OCI-M2 (cell line): Measurements from ENCODE around the gene C2CD4D.

ENCODE experiments used
- DNase-seq: peaks from one replicate; lab custom pipeline; 2025; ENCODE audit not compliant: unreplicated experiment; lab: John Stamatoyannopoulos, UW

Gene C2CD4D

DNA sequence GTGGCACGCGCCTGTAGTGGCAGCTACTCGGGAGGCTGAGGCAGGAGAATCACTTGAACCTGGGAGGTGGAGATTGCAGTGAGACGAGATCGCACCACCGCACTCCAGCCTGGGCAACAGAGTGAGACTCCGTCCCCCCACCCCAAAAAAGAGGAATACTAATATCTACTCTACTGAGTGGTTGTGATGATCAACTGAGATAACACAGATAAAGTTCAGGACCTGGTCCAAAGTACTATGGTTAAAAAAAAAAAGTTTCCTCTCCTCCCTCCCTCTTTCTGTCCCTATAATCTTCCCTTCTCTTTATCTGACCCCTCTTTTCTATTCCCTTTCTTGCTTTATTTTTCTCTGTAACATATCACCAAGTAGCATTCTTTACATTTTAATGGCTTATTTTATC lies 4.0 kb downstream of the C2CD4D start:
- no peak for DNase-seq

DNA sequence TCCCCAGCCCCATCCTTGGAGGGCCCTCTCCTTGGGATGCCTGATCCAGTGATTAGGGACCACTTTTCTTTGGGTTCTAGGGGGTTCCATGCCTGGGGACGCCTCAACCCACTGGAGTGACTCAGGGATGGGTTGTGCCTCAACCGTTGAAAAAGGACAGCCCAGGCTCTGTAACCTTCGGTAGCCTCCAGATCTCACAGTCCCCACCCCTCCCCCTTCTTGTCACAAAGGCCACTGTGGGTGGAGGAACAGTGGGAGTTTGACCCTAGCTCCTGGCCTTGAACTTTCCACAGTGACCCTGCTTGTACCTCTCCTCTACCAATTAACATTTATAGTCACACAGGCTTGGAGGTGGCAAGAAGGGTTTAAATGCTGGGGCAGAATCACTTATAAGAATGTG lies 5.4 kb downstream of the C2CD4D start:
- DNase-seq: no peak

DNA sequence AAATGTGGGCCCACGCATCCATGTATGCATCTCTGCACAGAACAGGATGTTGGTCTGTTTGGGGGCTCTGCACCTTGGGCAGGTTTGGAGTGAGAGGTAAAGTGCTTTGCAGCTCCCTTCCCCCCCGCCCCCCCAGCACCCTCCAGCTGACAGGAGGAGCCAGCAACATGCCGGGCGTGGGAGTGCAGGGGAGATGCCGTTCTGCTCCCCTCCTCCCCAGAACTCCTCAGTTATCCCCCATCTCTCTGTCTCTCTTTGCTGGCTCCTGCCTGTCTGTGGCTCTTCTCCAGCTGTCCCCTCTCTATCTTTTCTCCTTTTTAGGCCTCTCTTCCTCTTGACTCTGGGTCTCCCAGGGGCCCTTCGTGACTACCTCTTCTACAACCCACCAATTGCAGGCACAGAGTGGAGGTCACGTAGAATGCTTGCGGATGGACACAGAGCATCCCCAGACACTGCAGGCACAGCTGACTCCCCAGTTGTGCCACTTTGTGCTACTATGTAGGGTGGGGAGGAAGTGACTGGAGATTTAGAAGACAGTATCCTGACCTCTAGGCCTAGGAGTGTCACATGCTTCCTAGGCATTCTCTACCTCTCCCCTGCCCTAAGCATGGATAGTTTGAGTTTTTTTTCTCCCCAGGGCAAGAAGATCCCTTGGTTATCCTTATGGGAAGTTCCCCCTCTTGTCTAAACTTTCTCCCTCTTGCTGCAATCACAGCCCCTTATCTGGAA lies 6.3 kb downstream of the C2CD4D start:
- no peak for DNase-seq

DNA sequence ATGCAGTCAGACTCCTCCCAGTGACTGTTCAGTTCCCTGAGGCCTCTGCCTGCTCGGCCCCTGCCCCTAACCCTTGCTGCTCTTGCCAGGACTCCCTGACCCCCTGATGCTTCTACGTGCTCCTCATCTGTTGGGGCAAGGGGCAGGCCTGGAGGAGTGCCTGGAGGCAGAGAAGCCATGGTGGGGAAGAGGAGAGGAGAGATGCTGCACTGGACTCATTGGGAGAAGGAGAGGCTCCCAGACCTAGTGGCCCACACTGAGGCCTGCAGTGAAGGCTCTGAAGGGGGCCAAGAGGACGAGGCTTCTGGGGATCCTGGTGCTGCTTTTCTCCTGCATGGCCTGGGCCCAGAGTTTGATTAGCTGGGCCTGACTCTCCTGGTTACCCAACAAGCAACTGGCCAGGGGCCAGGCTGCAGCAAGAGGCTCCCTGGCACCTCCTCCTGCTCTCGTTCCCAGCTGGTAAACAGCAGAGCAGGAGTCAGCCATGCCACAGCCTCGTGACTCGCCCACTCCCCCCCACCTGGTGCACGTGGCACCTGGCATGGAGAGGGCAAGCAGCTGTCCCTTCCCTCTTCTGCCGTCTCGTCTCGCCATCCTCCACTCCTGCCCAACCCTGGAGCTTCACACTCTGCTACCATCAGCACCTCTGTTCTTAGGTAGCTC lies 7.2 kb downstream of the C2CD4D start:
- no peak for DNase-seq

DNA sequence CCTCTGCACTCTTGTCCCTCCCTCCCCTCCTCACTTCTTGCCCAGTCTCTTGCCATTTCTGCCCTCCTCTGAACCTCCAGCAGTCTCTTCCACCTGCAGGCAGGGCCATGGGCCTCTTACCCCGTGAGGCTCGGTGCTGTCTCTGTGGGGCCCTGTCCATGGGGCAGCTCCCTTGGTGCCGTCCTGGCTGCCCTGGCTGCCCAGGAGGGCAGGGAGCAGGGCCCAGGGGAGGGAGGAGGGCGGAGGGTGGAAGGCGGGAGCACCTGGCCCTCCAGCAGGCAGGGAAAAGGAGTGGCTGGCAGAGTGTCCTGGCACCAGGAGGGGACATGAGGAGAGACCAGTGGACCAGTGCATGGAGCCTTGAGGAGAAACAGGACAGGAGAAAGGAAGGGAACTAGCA lies 8.0 kb downstream of the C2CD4D start, which contains the start of gene RORC:
RORC (minus strand) TSS at position 198 of the 400 bp plus-strand sequence; CDS start at position 160, 38 bp downstream.
- no peak for DNase-seq

DNA sequence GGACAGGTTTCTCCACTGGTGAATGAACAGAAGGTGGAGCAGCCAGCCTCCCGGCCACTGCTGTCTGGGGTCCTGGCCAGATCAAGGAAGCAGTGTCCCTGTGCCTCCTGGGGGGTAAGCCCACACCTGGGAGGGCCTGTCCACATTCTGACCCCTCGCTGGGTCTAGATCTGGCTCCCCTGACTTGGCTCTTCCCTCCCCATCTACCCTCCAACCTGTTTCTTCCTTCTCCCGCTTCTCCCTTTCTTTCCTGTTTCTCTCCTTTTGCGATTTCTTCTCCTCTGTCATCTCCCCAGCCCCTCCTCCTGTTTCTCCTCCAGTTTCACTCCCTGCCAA lies 8.4 kb downstream of the C2CD4D start:
- DNase-seq: no peak

DNA sequence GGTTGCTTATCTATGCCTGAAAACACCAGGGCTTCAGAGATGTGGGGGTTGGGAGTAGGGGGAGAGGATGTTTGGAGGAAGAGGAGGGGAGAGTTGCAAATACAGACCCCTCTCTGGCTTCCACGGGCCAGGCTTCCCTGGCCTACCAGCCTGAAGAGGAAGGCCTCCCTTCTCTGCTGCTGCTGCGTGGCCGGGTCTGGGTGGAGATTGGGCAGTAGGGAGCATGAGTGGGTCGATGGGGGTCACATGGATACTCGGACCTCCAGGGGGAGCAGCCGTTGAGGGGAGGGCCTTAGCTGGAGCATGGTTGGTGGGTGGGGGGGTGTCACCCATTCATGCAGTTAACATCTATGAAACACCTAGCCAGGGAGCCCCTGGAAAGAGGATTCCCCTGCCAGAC lies 9.6 kb downstream of the C2CD4D start:
- DNase-seq: no peak

DNA sequence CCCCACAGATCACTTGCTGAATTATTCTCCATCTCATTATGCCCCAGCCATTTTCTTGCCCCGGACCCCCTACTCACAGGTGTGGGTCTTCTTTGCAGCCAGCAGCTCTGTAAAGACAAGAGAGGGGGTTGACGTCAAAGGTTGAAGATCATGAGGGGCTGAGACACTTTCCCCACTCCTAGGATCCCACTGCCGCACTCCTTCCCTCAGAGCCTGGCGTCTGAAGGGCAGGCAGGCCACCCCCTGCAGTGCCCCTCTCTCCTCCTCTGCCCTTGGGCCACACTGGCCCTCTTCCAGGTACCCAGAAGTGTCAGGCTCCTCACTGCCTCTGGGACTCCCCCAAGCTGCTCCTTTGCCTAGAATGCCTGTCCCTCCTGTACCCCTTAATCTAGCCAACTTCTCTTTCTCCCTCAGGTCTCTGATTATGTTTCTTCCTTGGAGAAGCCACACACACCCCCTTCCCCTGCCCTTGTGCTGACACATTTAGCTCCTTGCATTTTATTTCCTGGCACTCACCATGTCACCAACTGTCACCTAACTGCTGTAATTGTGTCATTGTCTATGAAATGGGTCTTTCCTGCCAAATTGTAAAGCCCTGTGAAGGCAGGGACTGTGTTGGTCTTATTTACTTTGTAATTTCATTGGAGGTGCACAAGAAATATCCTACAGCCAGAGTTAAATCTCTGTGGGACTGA lies 10.1 kb downstream of the C2CD4D start:
- DNase-seq: no peak

DNA sequence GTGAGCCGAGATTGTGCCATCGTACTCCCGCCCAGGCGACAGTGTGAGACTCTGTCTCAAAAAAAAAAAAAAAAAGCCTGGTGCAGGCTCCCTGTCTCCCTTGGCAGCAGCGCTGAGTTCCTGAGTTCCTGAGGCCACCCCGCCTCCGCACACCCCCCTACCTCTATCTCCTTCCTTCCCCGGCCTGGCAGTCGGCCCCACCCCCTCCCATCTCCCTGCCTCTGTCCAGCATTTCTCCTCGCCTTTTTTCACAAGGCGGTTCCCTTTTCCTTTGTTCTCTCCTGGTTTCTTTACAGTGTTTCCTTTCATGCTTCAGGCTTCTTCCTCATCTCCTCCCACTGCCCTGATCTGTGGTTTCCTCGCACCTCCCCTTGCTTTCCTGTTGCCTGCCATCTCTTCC lies 10.7 kb downstream of the C2CD4D start:
- DNase-seq: no peak

DNA sequence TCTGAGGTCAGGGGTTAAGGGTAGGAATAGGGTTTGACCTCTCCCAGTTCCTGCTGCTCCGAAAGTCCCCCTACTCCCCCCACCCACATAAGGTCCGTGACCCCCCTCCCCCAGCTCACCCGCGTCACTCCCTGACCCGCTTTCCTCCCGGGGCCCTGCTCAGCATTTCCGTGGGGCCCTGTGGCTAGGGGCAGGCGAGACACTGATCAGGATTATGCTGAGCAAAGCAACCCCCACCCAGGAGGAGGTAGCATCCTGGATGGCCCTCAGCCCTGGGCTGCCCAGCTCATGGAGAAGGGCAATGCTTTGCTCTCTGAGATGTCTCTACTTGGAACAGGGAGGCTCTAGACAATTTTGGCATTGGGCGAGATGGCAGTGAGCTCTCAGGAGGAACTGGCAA lies 11.8 kb downstream of the C2CD4D start:
- DNase-seq: no peak

DNA sequence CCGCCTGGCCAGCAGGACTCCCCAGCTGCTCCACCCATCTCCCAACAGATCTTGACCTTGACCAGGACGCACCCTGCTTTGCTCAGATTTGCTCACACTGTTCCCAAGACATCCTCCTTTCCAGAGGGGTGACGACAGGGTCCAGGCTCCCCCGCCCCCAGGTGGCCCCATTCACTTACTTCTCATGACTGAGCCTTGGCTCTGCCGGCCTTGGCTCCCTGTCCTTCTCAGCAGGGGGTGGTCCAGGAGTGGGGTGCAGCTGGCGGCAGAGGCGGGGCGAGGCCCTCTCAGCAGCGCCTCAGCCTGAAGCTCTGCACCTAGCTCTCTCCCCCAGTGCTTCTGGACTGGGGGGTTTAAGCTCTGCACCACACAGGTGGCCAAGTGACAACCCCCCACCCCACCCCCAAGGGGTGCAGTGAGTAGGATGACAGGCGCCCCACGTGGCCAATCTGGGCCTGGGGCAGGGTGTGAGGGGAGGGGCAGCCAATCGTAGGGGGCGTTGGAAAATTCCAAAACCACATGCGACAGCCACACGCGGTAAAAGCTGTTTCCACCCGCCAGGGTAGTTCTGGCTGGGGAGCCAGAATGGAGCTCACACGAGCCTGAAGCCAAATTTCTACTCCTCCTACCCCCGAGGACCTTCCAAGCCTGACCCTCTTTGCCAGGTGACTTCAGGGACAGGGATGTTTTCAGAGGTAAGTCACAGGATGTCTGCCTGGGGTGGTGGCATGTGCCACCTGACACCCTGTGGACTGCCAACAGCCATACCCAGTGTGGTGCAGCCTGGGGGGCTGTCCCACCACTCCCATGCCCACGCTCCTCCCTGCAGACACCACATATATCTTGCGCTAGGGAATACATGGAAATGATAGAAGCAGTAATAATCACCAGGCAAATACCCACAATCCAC lies 13.6 kb downstream of the C2CD4D start:
- DNase-seq: no peak

DNA sequence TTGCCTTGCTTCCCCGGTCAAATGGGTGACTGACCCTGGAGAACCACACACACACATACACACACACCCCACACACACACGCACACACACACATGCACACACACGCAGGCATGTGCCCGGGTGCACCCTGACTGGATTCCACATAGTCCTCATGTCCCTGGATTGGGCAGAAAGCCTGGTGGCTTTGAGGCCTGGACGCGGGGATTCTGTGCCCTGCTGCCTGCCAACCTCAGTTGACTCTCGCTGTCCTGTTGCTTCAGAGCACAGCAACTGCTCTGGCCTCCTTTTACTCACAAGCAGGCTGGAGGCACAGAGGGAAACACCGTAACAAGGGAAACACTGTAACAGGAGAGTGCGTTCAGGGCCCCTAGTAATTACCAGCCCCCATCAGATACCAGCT lies 14.4 kb downstream of the C2CD4D start:
- DNase-seq: no peak

DNA sequence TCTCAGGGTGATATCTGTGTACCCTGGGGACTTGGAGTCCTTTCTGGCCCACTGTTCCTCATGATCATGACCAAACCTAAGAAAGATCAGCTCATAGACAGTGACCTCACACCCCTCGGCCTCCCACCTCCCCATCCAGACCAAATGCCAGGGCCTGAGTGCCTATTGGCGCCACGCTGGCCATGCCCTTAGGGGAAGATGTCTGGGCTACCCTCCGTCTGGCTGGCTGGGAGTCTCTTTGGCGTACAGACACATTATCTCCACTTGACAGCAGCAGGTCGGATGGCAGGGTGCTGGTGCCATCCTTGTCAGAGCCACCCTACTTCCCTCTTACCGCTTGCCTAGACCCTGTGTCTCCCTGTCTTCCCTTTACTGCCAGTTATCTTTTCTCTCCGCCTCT lies 16.4 kb downstream of the C2CD4D start:
- no peak for DNase-seq

DNA sequence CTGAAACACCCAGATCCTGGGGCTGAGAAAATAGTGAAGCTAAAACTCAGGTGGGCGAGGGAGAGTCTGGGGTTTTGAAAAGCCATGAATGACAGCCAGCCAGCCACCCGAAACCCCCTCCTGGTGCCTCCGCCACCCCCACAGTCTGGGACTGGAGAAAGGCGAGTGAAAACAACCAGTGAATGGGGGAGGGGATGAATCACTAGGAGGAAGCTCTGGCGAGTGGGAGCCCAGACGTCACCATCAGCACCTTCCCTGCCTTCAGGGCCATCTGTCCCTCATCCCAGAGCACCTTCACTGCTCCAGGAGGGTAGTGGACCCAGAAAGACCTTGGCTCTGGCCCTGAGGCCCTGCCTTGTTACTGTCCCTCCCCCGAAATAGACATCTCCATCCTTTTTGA lies 17.2 kb downstream of the C2CD4D start:
- DNase-seq: no peak

DNA sequence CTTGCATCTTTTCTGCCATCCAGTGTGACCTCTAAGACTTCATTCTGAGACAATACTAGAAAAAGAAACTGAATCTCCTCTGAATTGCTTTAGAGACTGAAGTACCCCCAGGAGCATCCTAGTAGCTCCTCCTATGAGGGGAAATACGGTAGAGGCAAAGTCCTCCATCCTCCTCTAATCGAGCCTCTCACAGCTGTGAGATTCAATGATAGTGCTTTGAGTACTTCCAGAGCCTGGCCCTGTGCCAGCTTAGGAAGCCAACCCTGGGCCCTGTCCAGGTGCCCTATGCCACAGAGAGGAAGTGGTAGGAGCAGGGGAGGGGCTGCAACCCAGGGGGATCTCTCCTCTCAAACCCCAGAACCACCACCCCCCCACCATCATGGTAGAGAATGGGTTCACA lies 18.7 kb downstream of the C2CD4D start:
- no peak for DNase-seq

DNA sequence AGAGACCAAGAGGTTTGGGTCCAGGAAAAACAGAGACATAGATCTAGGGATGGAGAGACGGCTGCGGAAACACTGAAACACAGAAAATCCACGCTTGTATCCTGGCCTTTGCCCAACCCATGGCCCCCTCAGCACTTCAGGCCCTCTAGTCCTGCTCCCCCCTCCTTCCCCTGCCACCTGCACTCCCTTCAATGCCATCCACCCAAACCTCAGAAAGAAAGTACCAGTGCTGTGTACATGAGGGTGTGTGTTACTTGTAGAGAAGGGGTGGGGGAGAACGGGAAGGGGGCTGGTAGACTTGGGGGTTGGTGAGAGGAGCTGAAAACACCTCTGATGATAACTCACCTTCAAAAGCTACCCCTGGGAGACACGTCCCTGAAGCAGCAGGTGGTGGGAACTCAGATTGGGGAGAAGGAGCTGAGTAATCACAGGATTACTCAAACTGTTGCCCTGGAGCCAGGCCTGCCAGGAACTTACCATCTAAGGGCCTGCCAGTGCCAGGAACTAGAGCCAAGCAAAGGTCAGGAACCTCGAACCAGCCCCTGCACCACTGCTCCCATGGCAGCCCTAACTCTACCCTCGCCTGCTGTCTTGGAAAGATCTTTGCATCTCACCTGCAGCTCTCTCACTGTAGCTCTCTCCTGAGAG lies 19.5 kb downstream of the C2CD4D start:
- DNase-seq: no peak

DNA sequence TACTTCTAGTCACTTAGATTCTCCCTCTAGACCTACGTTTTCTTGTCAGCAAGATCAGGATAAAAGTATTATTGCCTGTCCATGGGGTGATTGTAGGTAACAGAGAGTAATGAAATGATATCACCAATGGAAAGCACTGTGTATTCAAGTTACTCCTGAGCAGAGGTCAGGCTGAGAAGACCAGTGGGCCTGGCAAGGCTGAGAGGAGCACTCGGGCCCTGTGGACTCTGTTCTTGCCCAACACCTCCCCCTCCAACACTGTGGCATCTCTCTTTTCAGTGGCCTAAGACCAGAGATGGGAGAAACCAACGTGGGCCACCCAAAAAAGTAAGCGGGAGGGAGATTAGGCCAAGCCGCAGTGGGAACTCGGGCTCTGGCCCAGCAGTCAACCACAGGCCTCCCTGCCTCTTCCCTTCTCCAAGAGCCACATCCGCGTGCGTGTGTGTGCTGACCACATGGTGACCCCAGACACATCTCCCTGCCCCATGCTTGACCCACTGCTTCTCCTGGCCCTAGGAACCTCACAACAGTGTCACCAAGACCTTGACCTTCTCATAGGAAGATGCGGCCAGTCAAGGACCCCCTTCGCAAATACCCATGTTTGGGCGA lies 20.3 kb downstream of the C2CD4D start:
- no peak for DNase-seq

DNA sequence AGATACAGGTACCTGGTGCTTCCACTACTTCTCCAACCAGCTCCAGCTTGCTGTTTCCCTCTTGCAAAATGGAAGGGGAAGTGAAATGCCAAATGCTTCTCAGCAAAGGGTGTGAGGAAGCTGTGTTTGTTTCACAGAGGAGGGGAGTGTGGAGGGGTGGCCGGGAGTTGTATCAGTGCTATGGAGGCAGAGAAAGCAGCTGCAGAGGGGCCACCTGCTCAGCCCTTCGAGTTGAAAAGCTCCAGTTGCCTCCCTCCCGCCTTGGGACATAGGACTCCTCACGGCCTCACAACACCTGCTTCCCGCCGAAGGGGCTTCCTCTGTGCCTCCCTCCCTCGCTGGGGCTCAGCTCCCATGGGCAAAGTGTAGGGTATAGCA lies 22.3 kb downstream of the C2CD4D start:
- no peak for DNase-seq

DNA sequence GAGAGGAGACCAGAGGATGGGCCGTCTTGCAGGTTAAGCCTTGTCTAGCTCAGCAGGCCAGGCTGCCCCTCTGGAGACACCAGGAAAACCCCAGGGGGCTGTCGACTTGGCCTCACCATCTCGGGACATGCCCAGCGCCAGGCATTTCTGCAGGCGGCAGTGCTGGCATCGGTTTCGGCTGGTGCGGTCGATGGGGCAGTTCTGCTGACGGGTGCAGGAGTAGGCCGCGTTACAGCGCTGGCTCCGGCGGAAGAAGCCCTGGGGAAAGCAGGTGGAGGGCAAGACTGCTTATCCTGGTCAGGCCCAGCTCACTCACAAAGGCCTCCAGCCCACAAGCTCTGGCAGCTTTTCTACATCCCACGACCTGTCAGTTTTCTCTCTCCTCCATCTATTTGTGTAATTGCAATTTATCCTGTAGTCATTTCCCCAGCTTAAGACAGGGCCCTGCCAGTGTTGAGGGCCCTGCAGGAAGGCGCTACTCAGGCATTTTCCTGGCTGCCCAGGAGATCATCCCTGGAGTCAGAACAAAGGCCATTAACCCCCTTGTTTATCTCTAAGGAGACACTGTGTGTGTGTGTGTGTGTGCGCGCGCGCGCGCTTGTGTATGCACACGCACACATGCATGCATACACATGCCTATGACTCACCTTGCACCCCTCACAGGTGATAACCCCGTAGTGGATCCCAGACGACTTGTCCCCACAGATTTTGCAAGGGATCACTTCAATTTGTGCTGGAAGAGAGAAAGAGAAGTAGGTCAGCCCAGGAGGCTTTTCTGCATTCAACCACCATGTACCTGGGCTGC lies 22.9 kb downstream of the C2CD4D start:
- no peak for DNase-seq
